Gastrocnemius medialis (tissue), 4 donors: Measurements from ENCODE around the gene IL2RA. TPM values are rescaled to one million over a fixed set of nuclear protein-coding genes. Genes with fewer than 3 reads are reported as not detected.
"Not testable (repeated sequence)": the region's sequence is repeated elsewhere in the genome, so short reads cannot be mapped to it uniquely, and the experiment has no call there.

Source experiments
- ATAC-seq, 2 donors: fragments of 150-250 bp; one replicate each; pipeline ENCODE4 v1.9.1; 2016
- DNase-seq, 2 donors: peaks; one replicate each; pipeline ENCODE4 v3.0.0-alpha.2; 2019
- H3K27ac ChIP-seq, 4 donors: fragments of 200-600 bp; sonication (generic); 1 replicate in 1 of 4; 2 replicates in 3 of 4; pipeline ENCODE4 v1.5.1; 2016 to 2018; ENCODE audit warnings: mild to moderate bottlenecking in 2 of 4, moderate library complexity in 1 of 4
- H3K27me3 ChIP-seq, 3 donors: fragments of 200-600 bp; sonication (generic) in 2 of 3; 1 replicate in 1 of 3; 2 replicates in 2 of 3; pipeline versions ENCODE4 v1.5.1 to v1.6.0; 2016 to 2019; ENCODE audit warnings: mild to moderate bottlenecking in 1 of 3, moderate library complexity in 1 of 3
- H3K36me3 ChIP-seq, 2 donors: fragments of 200-600 bp; sonication (generic) in 1 of 2; one replicate each; pipeline ENCODE4 v1.5.1; 2017 to 2018
- H3K4me1 ChIP-seq, 2 donors: fragments of 200-600 bp; sonication (generic) in 1 of 2; one replicate each; pipeline ENCODE4 v1.5.1; 2016 to 2017; ENCODE audit warnings: mild to moderate bottlenecking in 2 of 2
- H3K4me3 ChIP-seq, 4 donors: fragments of 200-600 bp; sonication (generic) in 3 of 4; 1 replicate in 1 of 4; 2 replicates in 3 of 4; pipeline ENCODE4 v1.5.1; 2016 to 2019; ENCODE audit warnings: mild to moderate bottlenecking in 2 of 4
- H3K9me3 ChIP-seq, 3 donors: fragments of 200-600 bp; sonication (generic) in 2 of 3; 1 replicate in 1 of 3; 2 replicates in 2 of 3; pipeline ENCODE4 v1.5.1; 2016 to 2019
- POLR2A ChIP-seq, 2 donors: fragments of 450-650 bp; IDR thresholded peaks; one replicate each; pipeline ENCODE4 v1.6.1; 2017; ENCODE audit warnings: antibody characterized with exemption in 2 of 2, mild to moderate bottlenecking in 2 of 2, moderate library complexity in 2 of 2
- in situ Hi-C, 4 donors: fragments of 200-750 bp; cut with MboI; loops; one replicate each; pipeline versions ENCODE4 v1.15.0 to v1.8.0; 2017; ENCODE audit warnings: low sequenced_read_pairs in 4 of 4
- intact Hi-C: fragments of 100-400 bp; cut with DNase I; formaldehyde crosslinking; loops from one replicate; pipeline ENCODE4 v1.15.1; 2023; ENCODE audit warnings: low total_unique reads
- total RNA-seq, 4 donors: library from RNA; depleted of rRNA; stranded (reverse); fragments of >200 nt; gene quantifications; one replicate each; pipeline versions ENCODE4 v1.1.0 to v1.2.3, GENCODE V29; 2016
- TF ChIP-seq, protein P1 (sequence below), 5 experiments: fragments of 450-650 bp in 3 of 5; fragments of 200-600 bp in 2 of 5; sonication (generic) in 2 of 5; IDR thresholded peaks in 4 of 5; conservative IDR thresholded peaks in 1 of 5; 1 replicate in 4 of 5; 2 replicates in 1 of 5; pipeline ENCODE4 v1.5.1; 2016 to 2019; ENCODE audit warnings: antibody characterized with exemption in 5 of 5, mild to moderate bottlenecking in 3 of 5, moderate library complexity in 3 of 5

IL2RA gene
- total RNA-seq, 4 donors from 2014 or later, result 2.1 TPM; not detected in 3

DNA sequence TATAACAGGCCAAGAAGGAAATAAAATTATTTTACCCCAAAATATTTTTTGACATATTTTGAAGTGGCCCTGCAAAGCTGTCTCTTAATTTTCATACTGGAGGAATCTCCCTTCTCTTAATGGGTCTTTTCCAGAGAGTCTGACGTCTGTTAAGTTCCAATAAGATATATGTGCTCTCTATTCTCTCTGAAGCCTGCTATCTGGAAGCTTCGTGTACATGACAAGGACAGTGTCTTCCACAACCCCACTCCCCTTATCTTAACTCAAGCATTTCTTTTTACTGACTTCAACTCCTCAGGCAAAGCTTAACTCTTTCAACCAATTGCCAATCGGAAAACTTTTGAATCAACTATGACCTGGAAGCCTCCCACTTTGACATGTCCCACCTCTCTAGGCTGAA is 55.6 kb downstream of the IL2RA start:
- intact Hi-C loops (no loop called here), in situ Hi-C loops (no loop called here)
- Histone ChIP-seq H3K4me1 (no peaks in the 10 kb centered on the region), H3K4me3 (no peak overlapping the region), H3K27me3 (peaks cover 0 to 3% (median 0%) of the 10 kb centered on the region in 3 donors), H3K36me3 (no peaks in the 10 kb centered on the region), H3K9me3 (no peaks in the 10 kb centered on the region), H3K27ac (no peak overlapping the region)
- ATAC-seq (no peak), DNase-seq (no peak)
- no peak for TF ChIP-seq POLR2A (IDR thresholded peaks at IDR 0.05)
- TF ChIP-seq, protein P1, sequence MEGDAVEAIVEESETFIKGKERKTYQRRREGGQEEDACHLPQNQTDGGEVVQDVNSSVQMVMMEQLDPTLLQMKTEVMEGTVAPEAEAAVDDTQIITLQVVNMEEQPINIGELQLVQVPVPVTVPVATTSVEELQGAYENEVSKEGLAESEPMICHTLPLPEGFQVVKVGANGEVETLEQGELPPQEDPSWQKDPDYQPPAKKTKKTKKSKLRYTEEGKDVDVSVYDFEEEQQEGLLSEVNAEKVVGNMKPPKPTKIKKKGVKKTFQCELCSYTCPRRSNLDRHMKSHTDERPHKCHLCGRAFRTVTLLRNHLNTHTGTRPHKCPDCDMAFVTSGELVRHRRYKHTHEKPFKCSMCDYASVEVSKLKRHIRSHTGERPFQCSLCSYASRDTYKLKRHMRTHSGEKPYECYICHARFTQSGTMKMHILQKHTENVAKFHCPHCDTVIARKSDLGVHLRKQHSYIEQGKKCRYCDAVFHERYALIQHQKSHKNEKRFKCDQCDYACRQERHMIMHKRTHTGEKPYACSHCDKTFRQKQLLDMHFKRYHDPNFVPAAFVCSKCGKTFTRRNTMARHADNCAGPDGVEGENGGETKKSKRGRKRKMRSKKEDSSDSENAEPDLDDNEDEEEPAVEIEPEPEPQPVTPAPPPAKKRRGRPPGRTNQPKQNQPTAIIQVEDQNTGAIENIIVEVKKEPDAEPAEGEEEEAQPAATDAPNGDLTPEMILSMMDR (IDR thresholded peaks at IDR 0.05 in 4 of 5, conservative IDR thresholded peaks at IDR 0.05 in 1 of 5), result no peak

DNA sequence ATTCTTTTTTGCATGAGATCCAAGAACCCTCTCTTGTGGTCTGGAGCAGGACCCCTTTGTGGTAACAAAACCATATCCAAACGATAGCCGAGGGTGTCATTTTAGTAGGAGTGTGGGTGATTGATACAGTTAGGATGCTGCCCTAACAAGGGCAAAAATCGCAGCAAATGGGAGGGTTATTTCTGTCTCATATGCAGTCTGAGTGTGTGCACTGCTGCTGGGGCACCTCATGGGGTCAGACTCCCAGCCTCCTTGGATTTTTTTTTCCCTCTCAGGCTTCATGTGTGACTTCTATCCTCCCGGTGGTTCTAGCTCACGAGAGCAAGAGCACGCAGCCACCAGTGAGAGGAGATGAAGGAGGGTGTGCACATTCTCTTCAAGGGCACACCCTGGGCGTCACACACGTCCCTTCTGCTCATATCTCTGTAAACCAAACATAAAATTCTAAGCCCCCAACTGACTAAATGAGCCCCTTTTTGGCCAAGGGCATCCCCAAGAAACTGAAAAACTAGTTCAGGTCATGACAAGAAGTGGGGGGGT is 56.2 kb downstream of the IL2RA start:
- Histone ChIP-seq H3K4me1 (no peaks in the 10 kb centered on the region), H3K36me3 (no peaks in the 10 kb centered on the region), H3K9me3 (no peaks in the 10 kb centered on the region), H3K27me3 (peaks cover 0 to 3% (median 0%) of the 10 kb centered on the region in 3 donors), H3K4me3 (no peak overlapping the region), H3K27ac (no peak overlapping the region)
- TF ChIP-seq POLR2A (IDR thresholded peaks at IDR 0.05), result no peak
- TF ChIP-seq, protein P1 (IDR thresholded peaks at IDR 0.05 in 4 of 5, conservative IDR thresholded peaks at IDR 0.05 in 1 of 5), result no peak
- in situ Hi-C loops, result no loop called here
- DNase-seq, result no peak
- no peak for ATAC-seq
- intact Hi-C loops, result no loop called here

DNA sequence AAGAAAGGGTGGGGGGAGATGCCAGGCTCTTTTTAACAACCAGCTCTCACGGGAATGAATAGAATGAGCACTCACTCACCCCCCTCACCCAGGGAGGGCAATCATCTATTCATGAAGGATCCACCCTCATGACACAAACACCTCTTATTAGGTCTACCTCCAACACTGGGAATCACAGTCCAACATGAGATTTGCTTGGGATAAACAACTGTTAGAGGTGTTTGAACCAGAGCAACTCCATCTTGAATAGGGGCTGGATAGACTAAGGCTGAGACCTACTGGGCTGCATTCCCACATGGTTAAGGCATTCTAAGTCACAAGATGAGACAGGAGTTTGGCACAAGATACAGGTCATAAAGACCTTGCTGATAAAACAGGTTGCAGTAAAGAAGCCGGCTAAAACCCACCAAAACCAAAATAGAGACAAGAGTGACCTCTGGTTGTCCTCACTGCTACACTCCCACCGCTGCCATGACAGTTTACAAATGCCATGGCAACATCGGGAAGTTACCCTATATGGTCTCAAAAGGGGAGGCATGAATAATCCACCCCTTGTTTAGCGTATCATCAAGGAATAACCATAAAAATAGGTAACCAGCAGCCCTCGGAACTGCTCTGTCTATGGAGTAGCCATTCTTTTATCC is 56.9 kb downstream of the IL2RA start:
- H3K36me3 ChIP-seq, DNase-seq, H3K27ac ChIP-seq, ATAC-seq, H3K4me1 ChIP-seq, H3K9me3 ChIP-seq, intact Hi-C loops, H3K27me3 ChIP-seq, in situ Hi-C loops, H3K4me3 ChIP-seq: not testable (repeated sequence)

DNA sequence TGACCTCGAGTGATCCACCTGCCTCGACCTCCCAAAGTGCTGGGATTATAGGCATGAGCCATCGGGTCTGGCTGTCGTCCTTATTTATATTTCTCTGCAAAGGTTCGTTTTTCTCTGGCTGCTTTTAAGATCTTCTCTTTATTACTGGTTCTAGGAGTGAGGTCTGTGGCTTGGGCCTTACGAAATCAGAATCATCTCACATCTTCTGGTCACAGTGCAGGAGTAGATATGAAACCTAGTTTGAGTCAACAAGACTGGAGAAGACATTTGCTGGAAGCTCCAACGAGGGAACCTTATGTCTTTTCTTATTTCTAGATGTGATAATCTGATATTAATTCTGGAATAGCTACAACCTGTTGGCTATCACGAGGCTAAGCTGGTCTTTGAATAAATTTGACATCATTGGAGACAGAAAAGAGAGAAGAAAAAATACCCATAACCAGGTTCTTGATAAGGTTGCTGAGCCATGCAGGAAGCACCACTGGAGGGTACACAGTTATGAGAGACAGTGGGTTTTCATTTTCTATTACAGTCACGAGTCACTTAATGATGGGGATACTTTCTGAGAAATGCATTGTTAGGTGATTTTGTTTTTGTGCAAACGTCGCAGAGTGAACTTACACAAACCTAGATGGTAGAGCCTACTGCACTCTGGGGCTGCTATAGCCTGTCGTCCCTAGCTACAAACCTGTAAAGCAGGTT is 59.2 kb downstream of the IL2RA start:
- Histone ChIP-seq H3K9me3 (no peaks in the 10 kb centered on the region), H3K27me3 (no peaks in the 10 kb centered on the region), H3K4me3 (no peak overlapping the region), H3K4me1 (no peaks in the 10 kb centered on the region), H3K36me3 (no peaks in the 10 kb centered on the region), H3K27ac (no peak overlapping the region)
- in situ Hi-C loops (no loop called here), intact Hi-C loops (no loop called here)
- TF ChIP-seq, protein P1 (IDR thresholded peaks at IDR 0.05 in 4 of 5, conservative IDR thresholded peaks at IDR 0.05 in 1 of 5), result no peak
- no peak for TF ChIP-seq POLR2A (IDR thresholded peaks at IDR 0.05)
- ATAC-seq, result no peak
- no peak for DNase-seq

DNA sequence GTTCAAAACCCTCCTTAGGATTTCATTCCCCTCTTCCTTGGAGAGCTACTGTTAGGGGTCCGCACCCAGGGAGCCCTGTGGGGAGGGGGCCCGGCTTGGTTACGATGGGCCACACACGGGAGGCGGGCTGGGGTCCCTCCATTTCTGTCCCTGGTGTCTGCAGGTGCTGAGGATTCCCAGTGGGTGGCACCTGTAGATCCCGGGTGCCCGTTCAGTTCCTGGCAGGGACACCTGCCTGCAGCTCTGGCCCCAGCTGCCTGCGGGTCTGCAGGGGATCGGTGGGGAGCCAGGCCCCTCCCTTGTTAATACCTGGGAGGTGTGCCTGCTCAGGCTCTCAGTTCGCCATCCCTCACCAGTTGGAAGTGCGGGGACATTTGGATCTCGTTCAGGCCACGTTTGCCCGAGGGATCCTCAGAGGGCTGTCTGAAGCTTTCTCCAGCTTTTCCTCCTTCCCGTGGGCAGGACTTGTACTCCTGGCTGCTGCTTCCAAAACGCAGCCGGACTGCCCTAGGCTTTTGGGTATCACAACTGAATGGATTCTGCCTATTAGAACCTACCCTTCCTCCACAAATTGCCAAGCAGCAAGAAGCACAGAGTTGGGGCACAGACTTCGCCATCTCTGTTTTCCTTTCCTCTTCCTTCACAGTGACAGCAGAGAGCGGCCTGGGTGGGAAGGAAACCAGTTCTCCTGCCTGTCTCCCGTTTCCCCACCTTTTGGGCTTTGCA is 62.6 kb downstream of the IL2RA start:
- no peak overlapping the region for H3K4me3 ChIP-seq
- no peaks in the 10 kb centered on the region for H3K9me3 ChIP-seq
- H3K27ac ChIP-seq, result no peak overlapping the region
- no peaks in the 10 kb centered on the region for H3K4me1 ChIP-seq
- in situ Hi-C loops, result no loop called here
- intact Hi-C loops, result no loop called here
- TF ChIP-seq, protein P1 (IDR thresholded peaks at IDR 0.05 in 4 of 5, conservative IDR thresholded peaks at IDR 0.05 in 1 of 5), result no peak
- no peak for TF ChIP-seq POLR2A (IDR thresholded peaks at IDR 0.05)
- H3K27me3 ChIP-seq, result no peaks in the 10 kb centered on the region
- H3K36me3 ChIP-seq, result no peaks in the 10 kb centered on the region
- ATAC-seq (no peak), DNase-seq (no peak)
